Daoy (cell line): Measurements from ENCODE around the gene PLD1. TPM values are rescaled to one million over a fixed set of nuclear protein-coding genes. Genes with fewer than 3 reads are reported as not detected.
A peak's percentile ranks its signal among the peaks of the same experiment; 100 is the strongest.
"Not testable (repeated sequence)": the region's sequence is repeated elsewhere in the genome, so short reads cannot be mapped to it uniquely, and the experiment has no call there.

Experiments
- DNase-seq: peaks from one replicate; pipeline ENCODE4 v3.0.0-alpha.2; 2015; ENCODE audit warnings: low read depth
- total RNA-seq: library from RNA; depleted of rRNA; stranded (reverse); fragments of >200 nt; shearing (Covaris generic); gene quantifications from 2 replicates; pipeline ENCODE4 v1.2.3, GENCODE V29; 2014

The PLD1 gene
- total RNA-seq, 1 experiment from 2014 or later: 5.7 TPM

DNA sequence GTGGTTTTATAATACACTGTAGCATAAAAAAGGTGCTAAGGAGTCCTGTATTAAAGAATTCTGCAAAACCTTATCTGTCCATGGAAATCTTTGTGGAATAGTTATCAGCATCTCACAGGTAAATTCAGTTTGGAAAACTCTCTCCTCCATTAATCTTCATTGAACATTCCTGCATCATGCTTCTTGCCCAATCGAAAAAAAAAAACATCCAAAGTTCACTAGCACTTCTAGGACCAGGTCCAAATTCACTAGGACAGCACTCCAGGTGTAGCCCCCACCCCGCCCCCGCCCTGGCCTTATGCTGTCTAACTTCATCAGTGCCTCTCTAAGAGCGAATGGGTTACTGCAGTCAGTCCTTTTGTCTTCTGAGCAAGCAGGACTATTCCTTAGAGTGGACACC is 138.6 kb downstream of the PLD1 start:
- DNase-seq: no peak

DNA sequence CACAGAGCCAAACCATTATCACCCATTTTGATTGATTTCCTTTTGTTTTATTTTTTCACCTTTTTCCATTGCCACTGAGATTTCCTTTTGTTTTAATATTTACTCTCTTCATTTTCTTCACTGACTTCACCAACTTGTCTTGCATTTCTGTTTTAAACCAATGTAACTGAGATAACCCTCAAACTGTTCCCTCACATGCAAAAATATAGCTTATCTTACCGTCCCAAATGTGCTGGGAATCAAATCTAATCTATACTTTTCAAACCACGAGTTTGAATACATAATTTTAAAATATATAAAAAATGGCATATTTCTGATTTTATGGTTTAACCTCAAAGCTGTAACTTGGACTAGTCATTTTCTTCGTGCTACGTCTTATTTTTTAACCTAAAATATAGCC is 143.8 kb downstream of the PLD1 start:
- DNase-seq: no peak

DNA sequence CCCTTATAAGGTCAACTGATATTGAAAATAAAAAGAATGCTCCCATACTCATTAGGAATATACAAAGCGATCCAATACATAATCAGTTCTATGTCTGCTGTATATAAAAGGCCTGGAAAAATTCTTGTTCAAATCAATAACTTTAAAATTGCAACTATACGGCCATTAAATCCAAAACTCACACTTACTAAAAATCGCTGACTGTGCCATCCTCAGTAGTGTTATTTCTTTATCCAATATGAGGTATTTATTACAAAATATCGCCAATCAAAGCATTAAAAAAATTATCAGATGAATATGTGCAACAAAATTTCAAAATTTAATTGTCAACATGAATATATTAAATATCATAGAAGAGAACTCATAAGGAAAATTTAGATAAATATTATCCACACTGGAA is 146.5 kb downstream of the PLD1 start:
- no peak for DNase-seq

- DNase-seq: no peak
Measured at GRCh38 chr3:171661484-171661883, 148.8 kb downstream of the PLD1 start.

GRCh38 chr3:171660188-171660587 is 150.1 kb downstream of the PLD1 start:
- DNase-seq: no peak

GRCh38 chr3:171658841-171659240 is 151.4 kb downstream of the PLD1 start:
- DNase-seq: no peak

GRCh38 chr3:171654809-171655208 is 155.5 kb downstream of the PLD1 start:
- DNase-seq: no peak

DNA sequence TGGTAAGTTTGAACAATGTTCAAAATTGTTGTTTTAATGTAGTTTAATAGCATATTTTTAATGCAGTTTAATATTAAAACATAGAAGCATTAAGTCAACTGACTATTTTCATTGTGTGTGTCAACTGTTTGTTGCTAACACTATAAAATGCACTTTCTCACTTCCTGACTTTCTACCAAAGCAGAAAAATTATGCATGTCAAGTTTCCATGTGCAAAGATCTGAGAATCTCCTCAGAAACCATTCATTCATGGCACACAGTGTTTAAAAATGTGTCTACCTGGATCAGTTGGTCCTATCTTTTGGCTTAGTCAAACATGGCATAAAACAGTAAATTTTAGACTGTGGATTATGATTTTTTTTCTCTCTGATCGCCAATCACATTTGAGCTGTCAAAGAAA is 156.0 kb downstream of the PLD1 start:
- no peak for DNase-seq

- DNase-seq: no peak
Measured at GRCh38 chr3:171653701-171654100, 156.6 kb downstream of the PLD1 start.

GRCh38 chr3:171652932-171653331 is 157.4 kb downstream of the PLD1 start:
- no peak for DNase-seq

- DNase-seq: no peak
Measured at GRCh38 chr3:171649911-171650592, 160.2 kb downstream of the PLD1 start.

DNA sequence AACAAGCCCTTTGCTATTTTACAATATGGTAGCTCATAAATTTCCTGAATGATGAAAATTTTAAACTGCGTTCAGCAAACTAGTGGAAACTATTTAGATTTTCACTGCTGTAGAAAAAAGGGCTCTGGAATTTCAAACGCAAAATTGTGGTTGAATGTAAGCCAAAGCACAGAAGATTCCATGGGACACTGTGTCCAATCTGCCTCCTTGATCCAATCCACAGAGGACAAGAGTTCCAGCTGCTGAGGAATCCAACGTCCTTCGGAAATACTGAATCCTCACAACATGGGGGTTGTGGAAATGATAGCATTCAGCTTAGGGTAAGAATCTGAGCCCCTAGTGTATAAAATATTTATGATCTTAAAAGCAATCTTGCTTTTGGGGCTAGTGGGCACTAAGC is 161.0 kb downstream of the PLD1 start:
- DNase-seq: no peak

DNA sequence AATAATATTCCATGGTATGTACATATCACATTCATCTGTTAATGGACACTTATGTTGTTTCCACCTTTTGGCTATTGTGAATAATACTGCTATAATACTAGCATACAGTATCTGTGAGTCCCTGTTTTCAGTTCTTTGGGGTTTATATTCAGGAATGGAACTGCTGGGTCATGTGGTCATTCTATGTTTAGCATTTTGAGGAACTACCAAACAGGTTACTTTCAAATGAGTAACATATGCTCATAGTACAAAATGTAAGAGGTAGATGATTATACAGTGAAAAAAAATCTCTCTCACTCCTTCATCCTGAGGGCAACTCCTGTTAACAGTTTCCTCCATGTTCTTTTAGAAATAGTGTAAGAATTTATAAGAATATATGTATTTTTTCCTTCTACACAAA is 162.2 kb downstream of the PLD1 start:
- DNase-seq: no peak

- peak; percentile 36 for DNase-seq
Measured at GRCh38 chr3:171646357-171647133, 163.7 kb downstream of the PLD1 start.

DNA sequence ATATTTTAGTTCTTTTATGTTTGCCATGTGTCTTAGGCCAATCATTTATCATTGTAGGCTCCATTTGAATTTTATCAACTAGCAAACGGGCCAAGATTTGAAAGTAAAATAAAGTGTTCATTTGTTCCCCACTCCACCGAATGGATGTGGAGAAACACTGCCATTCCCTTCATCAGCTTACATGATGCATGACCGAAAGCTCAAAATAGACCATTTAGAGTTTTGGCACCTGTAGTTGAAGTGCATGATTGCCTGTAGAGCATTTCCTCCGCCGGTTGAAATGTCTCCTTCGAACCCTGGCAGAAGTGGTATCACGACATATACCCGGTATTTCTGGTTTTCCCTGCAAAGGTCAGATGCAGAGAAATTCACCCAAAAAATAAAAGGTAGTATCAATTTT is 165.6 kb downstream of the PLD1 start:
- DNase-seq: no peak

- DNase-seq: no peak
Measured at GRCh38 chr3:171643681-171644080, 166.6 kb downstream of the PLD1 start.

- DNase-seq: no peak
Measured at GRCh38 chr3:171643033-171643432, 167.2 kb downstream of the PLD1 start.

DNA sequence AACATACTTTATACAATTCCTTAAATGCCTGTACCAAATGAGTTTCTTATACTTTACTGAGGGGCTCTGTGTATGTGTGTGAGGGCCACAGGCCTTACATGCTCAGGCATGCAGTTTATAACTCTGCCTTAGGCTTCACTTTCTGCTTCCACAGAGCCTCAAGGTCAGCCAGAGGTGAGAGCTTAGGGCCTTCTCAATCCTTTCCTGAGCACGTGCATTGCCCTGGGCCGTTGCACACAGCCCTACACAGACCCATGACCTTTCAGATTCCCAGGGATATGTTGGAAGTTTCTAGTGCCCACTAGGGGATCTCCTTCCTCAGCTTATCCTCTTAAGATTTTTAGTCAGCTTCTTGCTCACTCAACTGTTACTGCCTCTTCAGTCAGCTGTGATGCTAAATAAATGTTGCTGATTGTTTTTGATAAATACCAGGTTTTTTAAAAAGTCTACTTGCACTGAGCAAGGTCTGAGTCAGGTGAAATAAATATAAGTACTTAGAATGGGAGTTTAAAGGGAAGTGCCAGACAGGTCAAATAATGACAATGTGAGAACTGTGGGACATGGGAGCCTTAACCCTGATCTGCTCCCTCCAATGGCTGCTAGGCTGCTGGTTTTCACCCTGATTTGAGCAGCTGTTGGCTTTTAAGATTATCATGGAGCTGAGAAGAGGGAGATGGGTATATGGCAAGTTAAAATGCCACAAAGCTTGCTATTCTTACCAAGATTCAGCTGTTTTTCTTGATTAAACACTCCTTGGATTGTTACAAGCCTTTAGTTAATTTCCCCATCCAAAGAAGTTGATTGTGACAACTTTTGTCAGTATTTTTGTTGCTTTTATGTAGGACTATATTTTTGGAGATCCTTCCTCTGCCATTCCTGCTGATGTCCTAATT is 169.5 kb downstream of the PLD1 start:
- DNase-seq: no peak

- DNase-seq: no peak
Measured at GRCh38 chr3:171636666-171637065, 173.6 kb downstream of the PLD1 start.

- no peak for DNase-seq
Measured at GRCh38 chr3:171632766-171633165, 177.5 kb downstream of the PLD1 start.

- not testable (repeated sequence) for DNase-seq
Measured at GRCh38 chr3:171626799-171627198, 183.5 kb downstream of the PLD1 start.

DNA sequence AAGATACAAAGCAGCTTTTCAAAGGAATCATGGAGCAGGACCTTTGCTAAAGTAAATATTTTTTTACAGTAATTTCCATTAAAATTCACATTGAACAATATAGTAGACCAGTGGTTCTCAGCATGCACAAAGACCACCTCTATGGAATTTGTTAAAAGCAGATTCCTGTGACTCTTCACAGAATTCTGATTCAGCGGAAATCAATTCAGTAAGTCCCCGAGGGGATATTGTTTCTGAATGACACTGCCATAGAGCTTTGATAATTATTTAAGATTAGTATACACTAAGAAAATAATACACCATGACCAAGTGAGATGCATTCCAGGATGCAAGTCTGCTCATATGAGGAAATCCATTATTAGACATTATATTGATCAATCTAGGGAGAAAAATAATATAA is 188.2 kb downstream of the PLD1 start:
- DNase-seq: no peak
